ENCODE measurements around the gene ANGEL1.

Gene ANGEL1

DNA sequence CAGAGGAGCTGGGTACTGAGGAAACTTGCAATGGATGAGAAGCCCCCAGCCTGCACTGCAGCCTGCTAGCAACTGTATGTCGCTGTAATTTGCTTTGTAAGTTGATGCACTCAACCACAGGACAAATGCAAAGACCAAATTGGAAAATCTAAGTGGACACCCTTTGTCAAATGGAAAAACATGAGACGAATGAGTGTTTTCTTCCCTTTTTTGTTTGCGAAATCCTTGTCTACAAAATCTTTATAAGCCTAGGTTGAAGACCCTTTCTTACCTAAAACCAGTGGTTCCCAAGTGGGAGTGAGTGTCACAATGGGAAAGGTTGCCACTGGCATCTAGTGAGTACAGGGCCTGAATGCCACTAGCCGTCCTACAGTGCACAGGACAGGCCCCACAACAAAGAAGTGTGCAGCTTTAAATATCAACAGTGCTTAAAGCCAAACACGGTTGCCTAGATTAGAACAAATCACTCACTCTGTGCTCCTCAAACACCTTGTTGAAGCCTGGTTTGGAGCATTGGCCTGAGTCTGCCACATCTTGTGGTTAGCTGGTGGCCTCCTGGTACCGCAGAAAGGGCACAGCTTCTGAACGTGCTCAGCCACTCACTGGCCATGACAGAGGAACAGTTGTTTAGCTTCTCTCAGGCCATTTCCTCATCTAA, 59.0 kb downstream of the ANGEL1 start:
- H3K4me3 ChIP-seq (ENCODE audit: low read depth, low read length) = no peak overlapping the region
- TF ChIP-seq, protein P1, sequence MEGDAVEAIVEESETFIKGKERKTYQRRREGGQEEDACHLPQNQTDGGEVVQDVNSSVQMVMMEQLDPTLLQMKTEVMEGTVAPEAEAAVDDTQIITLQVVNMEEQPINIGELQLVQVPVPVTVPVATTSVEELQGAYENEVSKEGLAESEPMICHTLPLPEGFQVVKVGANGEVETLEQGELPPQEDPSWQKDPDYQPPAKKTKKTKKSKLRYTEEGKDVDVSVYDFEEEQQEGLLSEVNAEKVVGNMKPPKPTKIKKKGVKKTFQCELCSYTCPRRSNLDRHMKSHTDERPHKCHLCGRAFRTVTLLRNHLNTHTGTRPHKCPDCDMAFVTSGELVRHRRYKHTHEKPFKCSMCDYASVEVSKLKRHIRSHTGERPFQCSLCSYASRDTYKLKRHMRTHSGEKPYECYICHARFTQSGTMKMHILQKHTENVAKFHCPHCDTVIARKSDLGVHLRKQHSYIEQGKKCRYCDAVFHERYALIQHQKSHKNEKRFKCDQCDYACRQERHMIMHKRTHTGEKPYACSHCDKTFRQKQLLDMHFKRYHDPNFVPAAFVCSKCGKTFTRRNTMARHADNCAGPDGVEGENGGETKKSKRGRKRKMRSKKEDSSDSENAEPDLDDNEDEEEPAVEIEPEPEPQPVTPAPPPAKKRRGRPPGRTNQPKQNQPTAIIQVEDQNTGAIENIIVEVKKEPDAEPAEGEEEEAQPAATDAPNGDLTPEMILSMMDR (IDR thresholded peaks at IDR 0.05; ENCODE audit: low read depth, low read length) = no peak

DNA sequence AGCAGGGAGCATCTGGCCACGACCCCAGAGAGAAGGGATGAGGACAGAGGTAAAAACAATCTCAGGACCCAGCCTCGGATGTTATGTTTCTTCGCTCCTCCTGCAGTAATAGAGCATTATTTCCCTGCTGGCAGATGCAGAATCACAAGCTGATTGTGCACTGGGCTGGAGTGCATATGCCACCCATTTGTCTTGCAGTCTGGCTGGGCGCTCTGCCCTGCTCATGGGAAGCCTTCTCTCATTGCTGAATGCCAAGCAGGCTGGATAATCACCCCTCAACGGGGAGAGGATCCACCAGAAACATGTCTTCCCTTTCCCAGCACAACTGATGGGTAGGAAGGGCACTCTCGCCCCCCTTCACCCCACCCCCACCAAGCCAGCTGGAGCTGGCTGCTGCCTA, 59.9 kb downstream of the ANGEL1 start:
- TF ChIP-seq, protein P1 (IDR thresholded peaks at IDR 0.05; ENCODE audit: low read depth, low read length) = no peak
- H3K4me3 ChIP-seq (ENCODE audit: low read depth, low read length) = no peak overlapping the region

DNA sequence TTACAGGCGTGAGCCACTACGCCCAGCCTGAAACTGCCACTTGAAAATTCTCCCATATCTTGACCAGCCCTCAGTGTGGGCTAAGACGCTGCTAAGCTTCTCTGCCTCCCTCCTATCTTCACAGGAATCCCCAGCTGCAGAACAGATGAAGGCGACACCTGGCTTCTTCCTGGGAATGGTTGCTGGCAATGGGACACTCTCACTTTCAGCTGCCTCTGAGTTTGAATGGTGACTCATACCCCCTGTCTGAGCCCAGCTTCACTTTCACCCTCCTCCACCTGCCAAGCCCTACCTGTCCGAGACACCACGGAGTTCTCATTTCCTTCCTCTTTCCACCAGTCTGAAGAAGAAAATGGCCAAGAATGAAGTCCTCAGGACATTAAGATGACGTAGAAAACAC, 69.7 kb downstream of the ANGEL1 start:
- no peak overlapping the region for H3K4me3 ChIP-seq (ENCODE audit: low read depth, low read length)
- TF ChIP-seq, protein P1 (IDR thresholded peaks at IDR 0.05; ENCODE audit: low read depth, low read length) = no peak

DNA sequence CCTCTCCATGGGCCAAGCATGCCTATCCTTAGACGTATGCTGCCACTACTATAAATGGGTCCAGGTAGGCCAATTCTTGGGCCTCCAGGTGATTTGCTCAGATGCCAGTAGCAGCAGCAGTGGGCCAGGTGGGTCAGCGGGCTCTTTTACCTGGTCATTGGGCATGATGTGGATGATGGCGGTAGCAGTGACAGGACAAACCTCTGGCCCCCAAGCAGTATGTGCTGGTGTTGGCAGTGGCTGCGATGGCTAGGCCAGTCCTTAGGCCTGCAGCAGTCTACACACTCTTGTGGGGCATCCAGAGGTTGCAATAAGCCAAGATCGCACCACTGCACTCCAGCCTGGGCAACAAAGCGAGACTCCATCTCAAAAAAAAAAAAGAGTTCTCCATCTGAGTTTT, 70.5 kb downstream of the ANGEL1 start:
- TF ChIP-seq, protein P1 (IDR thresholded peaks at IDR 0.05; ENCODE audit: low read depth, low read length) = no peak
- no peak overlapping the region for H3K4me3 ChIP-seq (ENCODE audit: low read depth, low read length)

DNA sequence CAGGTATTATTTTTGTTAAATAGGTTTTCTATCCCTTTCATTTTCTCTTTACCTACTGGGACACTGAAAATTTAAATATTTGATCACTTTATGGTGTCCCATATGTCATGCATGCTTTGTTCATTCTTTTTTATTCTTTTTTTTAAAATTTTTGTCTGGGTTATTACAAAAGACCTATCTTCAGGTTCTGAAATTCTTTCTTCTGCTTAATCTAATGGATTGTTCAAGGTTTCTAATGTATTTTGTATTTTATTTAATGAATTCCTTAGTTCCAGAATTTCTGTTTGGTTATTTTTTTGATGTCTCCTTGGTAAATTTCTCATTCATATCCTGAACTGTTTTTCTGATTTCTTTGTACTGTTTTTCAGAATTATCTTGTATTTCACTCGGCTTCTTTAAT, 71.6 kb downstream of the ANGEL1 start:
- TF ChIP-seq, protein P1 (IDR thresholded peaks at IDR 0.05; ENCODE audit: low read depth, low read length) = no peak
- H3K4me3 ChIP-seq (ENCODE audit: low read depth, low read length) = no peak overlapping the region

Measured in WI38 (cell line).